HEK293T (cell line): ENCODE data around the gene ETV3L.
"Not testable (repeated sequence)": the region's sequence is repeated elsewhere in the genome, so short reads cannot be mapped to it uniquely, and the experiment has no call there.

ENCODE experiments used
- CTCF ChIA-PET: fragments of 350-600 bp; formaldehyde crosslinking; extraction: SDS; loops from one replicate; lab custom pipeline; 2021; ENCODE audit warnings: antibody characterized with exemption, inconsistent platforms; lab: Yijun Ruan, JAX
- POLR2A ChIA-PET: fragments of 350-600 bp; formaldehyde crosslinking; extraction: SDS; loops from one replicate; lab custom pipeline; 2020; ENCODE audit warnings: antibody characterized with exemption, inconsistent platforms; lab: Yijun Ruan, JAX
- DNase-seq: peaks from one replicate; pipeline ENCODE4 v3.0.0; 2012; ENCODE audit warnings: mixed read lengths; ENCODE audit errors: extremely low spot score
- ARNT ChIP-seq: fragments of 450-650 bp; IDR thresholded peaks from 2 replicates; pipeline ENCODE4 v1.6.1; 2017; ENCODE audit warnings: mild to moderate bottlenecking
- BHLHE40 ChIP-seq: fragments of 450-650 bp; IDR thresholded peaks from 2 replicates; pipeline ENCODE4 v1.6.1; 2016; ENCODE audit warnings: mild to moderate bottlenecking, moderate library complexity, borderline replicate concordance
- CTBP1 ChIP-seq: fragments of 450-650 bp; IDR thresholded peaks from 2 replicates; pipeline ENCODE4 v1.6.1; 2016; ENCODE audit warnings: borderline replicate concordance
- ELF4 ChIP-seq: fragments of 450-650 bp; IDR thresholded peaks from 2 replicates; pipeline ENCODE4 v1.6.1; 2017; ENCODE audit warnings: antibody characterized with exemption
- FOXA1 ChIP-seq: fragments of 450-650 bp; IDR thresholded peaks from 2 replicates; pipeline ENCODE4 v1.6.1; 2016; ENCODE audit warnings: mild to moderate bottlenecking
- FOXK2 ChIP-seq: fragments of 450-650 bp; IDR thresholded peaks from 2 replicates; pipeline ENCODE4 v1.6.1; 2016; ENCODE audit warnings: mild to moderate bottlenecking
- FOXM1 ChIP-seq: fragments of 450-650 bp; IDR thresholded peaks from 2 replicates; pipeline ENCODE4 v1.6.1; 2017; ENCODE audit warnings: mild to moderate bottlenecking, borderline replicate concordance
- HDGF ChIP-seq: fragments of 450-650 bp; IDR thresholded peaks from 2 replicates; pipeline ENCODE4 v1.6.1; 2017; ENCODE audit warnings: antibody characterized with exemption, borderline replicate concordance
- L3MBTL2 ChIP-seq: fragments of 450-650 bp; conservative IDR thresholded peaks from 2 replicates; pipeline ENCODE4 v1.6.1; 2016; ENCODE audit warnings: mild to moderate bottlenecking
- LEF1 ChIP-seq: fragments of 450-650 bp; IDR thresholded peaks from 2 replicates; pipeline ENCODE4 v1.6.1; 2017; ENCODE audit warnings: mild to moderate bottlenecking, borderline replicate concordance
- NFRKB ChIP-seq: fragments of 450-650 bp; IDR thresholded peaks from 2 replicates; pipeline ENCODE4 v1.6.1; 2016; ENCODE audit warnings: mild to moderate bottlenecking, moderate library complexity
- SP1 ChIP-seq: fragments of 450-650 bp; IDR thresholded peaks from 2 replicates; pipeline ENCODE4 v1.6.1; 2017
- SUZ12 ChIP-seq: fragments of 450-650 bp; IDR thresholded peaks from 2 replicates; pipeline ENCODE4 v1.6.1; 2016; ENCODE audit warnings: mild to moderate bottlenecking
- TARDBP ChIP-seq: fragments of 450-650 bp; IDR thresholded peaks from 2 replicates; pipeline ENCODE4 v1.6.1; 2016
- ZNF384 ChIP-seq: fragments of 450-650 bp; IDR thresholded peaks from 2 replicates; pipeline ENCODE4 v1.6.1; 2016
- TF ChIP-seq, protein P1 (sequence below): fragments of 450-650 bp; IDR thresholded peaks from 2 replicates; pipeline ENCODE4 v1.6.1; 2016

Gene ETV3L

DNA sequence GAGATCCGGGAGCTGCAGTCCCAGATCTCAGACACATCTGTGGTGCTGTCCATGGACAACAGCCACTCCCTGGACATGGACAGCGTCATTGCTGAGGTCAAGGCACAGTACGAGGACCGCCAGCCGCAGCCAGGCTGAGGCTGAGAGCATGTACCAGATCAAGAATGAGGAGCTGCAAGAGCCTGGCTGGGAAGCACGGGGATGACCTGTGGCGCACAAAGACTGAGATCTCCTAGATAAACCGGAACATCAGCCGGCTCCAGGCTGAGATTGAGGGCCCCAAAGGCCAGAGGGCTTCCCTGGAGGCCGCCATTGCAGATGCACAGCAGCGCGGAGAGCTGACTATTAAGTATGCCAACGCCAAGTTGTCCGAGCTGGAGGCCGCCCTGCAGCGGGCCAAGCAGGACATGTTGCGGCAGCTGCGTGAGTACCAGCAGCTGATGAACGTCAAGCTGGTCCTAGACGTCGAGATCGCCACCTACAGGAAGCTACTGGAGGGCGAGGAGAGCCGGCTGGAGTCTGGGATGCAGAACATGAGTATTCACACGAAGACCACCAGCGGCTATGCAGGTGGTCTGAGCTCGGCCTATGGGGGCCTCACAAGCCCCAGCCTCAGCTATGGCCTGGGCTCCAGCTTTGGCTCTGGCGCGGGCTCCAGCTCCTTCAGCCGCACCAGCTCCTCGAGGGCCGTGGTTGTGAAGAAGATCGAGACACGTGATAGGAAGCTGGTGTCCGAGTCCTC is 25.5 kb downstream of the ETV3L start:
- TF ChIP-seq ELF4 (no peak), L3MBTL2 (peak; percentile 96)
- CTCF ChIA-PET, result interaction anchor here (0.7 to 1.9 kb wide), 20 partner anchors 9 to 450 kb away, joined by 3 to 12 read pairs (median 4); no protein-coding TSS in a partner anchor
- POLR2A ChIA-PET, result interaction anchor here (0.7 to 1.1 kb wide), 2 partner anchors 74 to 141 kb away, joined by 3 read pairs; no protein-coding TSS in a partner anchor
- DNase-seq, result peak; percentile 82

DNA sequence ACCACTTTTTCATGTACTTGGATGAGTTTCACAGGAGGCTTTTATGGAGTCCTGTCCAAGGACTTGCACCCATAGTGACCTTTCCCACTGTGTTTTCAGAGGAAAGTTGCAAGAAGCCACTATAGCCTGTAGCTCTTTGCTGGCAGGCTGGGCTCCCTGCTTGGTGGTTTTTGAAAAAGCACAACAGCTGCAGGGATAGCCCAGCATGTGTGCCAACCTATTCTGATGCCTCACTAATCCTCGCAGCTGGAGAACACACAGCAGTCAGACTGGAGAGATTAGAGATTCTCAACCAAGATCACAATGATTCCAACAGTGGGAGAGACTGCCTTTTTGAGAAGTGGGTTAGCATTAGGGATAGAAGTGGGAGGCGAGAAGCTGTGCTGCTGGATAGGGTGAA is 30.0 kb downstream of the ETV3L start:
- TF ChIP-seq, protein P1, sequence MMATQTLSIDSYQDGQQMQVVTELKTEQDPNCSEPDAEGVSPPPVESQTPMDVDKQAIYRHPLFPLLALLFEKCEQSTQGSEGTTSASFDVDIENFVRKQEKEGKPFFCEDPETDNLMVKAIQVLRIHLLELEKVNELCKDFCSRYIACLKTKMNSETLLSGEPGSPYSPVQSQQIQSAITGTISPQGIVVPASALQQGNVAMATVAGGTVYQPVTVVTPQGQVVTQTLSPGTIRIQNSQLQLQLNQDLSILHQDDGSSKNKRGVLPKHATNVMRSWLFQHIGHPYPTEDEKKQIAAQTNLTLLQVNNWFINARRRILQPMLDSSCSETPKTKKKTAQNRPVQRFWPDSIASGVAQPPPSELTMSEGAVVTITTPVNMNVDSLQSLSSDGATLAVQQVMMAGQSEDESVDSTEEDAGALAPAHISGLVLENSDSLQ, result no peak
- no peak for TF ChIP-seq L3MBTL2
- no peak for TF ChIP-seq LEF1
- TF ChIP-seq ELF4, result no peak
- no peak for DNase-seq
- ChIA-PET POLR2A (interaction anchor here (2.0 kb wide), 1 partner anchor 12 kb away, joined by 4 read pairs; no protein-coding TSS in a partner anchor), CTCF (interaction anchor here (0.8 to 0.9 kb wide), 2 partner anchors 20 to 179 kb away, joined by 3 read pairs; no protein-coding TSS in a partner anchor)

DNA sequence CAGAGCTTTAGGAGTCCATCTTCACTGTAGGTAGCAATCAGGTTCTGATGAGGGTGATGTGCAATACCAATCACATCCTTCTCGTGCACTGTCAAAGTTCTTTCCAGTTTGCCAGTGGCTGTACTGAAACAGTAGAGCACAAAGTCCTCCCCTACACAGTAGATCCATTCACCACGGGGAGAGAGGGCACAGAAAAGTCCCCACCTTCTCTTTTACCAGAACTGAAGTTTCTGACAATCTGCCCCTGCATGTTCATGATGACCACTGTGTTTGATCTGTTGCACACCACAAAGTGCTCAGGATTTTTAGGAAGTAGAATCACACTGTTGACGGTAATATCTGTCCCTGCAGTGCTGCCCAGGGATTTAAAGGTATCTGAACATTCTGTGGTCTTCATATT is 40.4 kb downstream of the ETV3L start:
- DNase-seq, POLR2A ChIA-PET, CTCF ChIA-PET: not testable (repeated sequence)

DNA sequence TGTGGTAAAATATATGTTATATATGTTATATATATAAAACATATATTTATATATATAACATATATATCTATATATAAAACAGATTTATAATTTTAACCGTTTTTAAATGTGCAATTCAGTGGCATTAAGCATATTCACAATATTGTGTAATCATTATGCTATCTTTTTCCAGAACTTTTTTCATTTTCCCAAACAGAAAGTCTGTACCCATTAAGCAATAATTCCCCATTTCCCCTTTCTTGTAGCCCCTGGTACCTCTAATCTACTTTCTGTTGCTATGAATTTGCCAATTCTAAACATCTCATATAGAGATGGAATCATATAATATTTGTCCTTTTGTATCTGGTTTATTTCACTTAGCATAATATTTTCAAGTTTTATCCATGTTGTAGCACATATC is 43.3 kb downstream of the ETV3L start:
- ChIA-PET CTCF (no interaction called here), POLR2A (no interaction called here)
- no peak for DNase-seq
- no peak for TF ChIP-seq TARDBP
- no peak for TF ChIP-seq L3MBTL2
- TF ChIP-seq BHLHE40, result no peak
- no peak for TF ChIP-seq ARNT
- no peak for TF ChIP-seq FOXA1

DNA sequence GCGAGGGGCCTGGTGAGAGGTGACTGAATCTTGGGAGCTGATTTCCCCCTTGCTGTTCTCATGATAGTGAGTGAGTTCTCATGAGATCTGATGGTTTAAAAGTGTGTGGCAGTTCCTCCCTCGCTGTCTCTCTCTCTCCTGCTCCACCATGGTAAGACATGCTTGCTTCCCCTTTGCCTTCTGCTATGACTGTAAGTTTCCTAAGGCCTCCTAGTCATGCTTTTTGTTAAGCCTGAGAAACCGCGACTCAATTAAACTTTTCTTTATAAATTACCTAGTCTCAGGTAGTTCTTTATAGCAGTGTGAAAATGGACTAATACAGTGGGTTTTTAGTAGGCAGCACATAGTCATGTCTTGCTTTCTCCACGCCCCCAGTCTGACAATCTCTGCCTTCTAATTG is 43.9 kb downstream of the ETV3L start:
- DNase-seq, CTCF ChIA-PET, POLR2A ChIA-PET: not testable (repeated sequence)

DNA sequence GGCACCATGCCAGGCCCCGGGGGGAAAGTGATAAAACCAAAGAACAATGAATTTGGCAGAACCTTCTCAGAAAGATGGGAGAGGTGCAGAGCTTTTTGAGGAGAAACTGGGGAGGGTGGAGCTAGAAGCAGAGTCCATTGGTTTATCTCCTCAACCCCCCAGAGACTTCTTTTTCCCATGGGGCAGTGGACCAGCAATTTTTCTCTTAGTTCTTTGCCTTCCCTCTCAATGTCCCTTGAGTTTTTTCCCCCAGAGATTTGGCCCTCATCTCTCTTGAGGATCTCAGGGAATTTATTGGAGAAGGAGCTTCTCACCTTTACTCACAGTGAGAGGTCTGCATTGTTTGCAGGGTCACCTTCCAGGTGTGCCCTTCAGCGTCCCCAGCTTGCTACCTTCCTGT is 48.8 kb downstream of the ETV3L start:
- CTCF ChIA-PET, result interaction anchor here (2.4 kb wide), 1 partner anchor 23 kb away, joined by 7 read pairs; no protein-coding TSS in a partner anchor
- DNase-seq, result no peak
- POLR2A ChIA-PET, result no interaction called here
- TF ChIP-seq, protein P1, result no peak
- TF ChIP-seq LEF1 (no peak), SP1 (no peak), NFRKB (no peak), CTBP1 (no peak), HDGF (no peak), L3MBTL2 (no peak), ZNF384 (no peak), ARNT (no peak), SUZ12 (no peak), TARDBP (no peak), FOXA1 (no peak), ELF4 (no peak), BHLHE40 (no peak), FOXK2 (no peak), FOXM1 (no peak)

DNA sequence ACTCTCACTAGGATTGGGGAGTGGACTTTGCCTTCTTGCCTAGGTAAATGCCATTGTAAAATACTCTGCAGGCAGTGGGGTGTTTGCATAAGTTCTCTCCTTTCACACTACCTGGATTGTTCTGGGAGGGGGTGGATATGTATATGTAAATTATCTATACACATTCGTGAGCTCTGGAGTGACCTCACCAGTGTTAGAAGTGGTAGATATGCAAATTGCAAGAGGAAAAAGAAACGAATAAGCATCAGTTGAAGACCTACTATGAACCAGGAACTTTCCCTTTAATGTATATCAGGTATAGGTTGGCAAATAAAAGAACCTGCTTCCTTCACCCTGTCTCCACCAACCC is 52.6 kb downstream of the ETV3L start:
- TF ChIP-seq ZNF384 (no peak), ARNT (no peak), HDGF (no peak), CTBP1 (no peak), FOXM1 (no peak), FOXA1 (no peak), L3MBTL2 (no peak), TARDBP (no peak), BHLHE40 (no peak), FOXK2 (no peak), LEF1 (no peak), NFRKB (no peak), SP1 (no peak), SUZ12 (no peak), ELF4 (no peak)
- TF ChIP-seq, protein P1, result no peak
- POLR2A ChIA-PET, result no interaction called here
- DNase-seq, result no peak
- CTCF ChIA-PET, result no interaction called here
